HepG2 (cell line): ENCODE measurements around the gene ABCB10. TPM values are rescaled to one million over a fixed set of nuclear protein-coding genes. Genes with fewer than 3 reads are reported as not detected.

Source experiments
- ERF ChIP-seq: IDR thresholded peaks from 2 replicates; pipeline ENCODE4 v1.6.1; 2018; ENCODE audit warnings: missing biosample characterization, missing genetic modification reagents
- GABPB1 ChIP-seq: IDR thresholded peaks from 2 replicates; pipeline ENCODE4 v1.6.1; 2016; ENCODE audit warnings: mild to moderate bottlenecking, missing genetic modification reagents, moderate library complexity, missing compliant biosample characterization
- GATAD2A ChIP-seq: IDR thresholded peaks from 2 replicates; pipeline ENCODE4 v1.6.1; 2016
- IRX3 ChIP-seq: sonication (generic); formaldehyde crosslinking; IDR thresholded peaks from 2 replicates; pipeline ENCODE4 v1.8.1; 2023; ENCODE audit warnings: mild to moderate bottlenecking, low read depth, missing genetic modification reagents, borderline replicate concordance
- JARID2 ChIP-seq: sonication (generic); formaldehyde crosslinking; IDR thresholded peaks from 2 replicates; pipeline ENCODE4 v1.8.1; 2023; ENCODE audit warnings: missing genetic modification reagents, inconsistent platforms; ENCODE audit not compliant: insufficient replicate concordance
- MBD4 ChIP-seq: IDR thresholded peaks from 2 replicates; pipeline ENCODE4 v1.6.1; 2012; ENCODE audit warnings: low read length, inconsistent platforms, borderline replicate concordance
- RAD21 ChIP-seq: fragments of 450-650 bp; formaldehyde crosslinking; IDR thresholded peaks from 2 replicates; pipeline ENCODE4 v1.5.0; 2020; ENCODE audit warnings: mild to moderate bottlenecking
- SMARCC2 ChIP-seq: fragments of 450-650 bp; IDR thresholded peaks from 2 replicates; pipeline ENCODE4 v1.6.1; 2017; ENCODE audit warnings: antibody characterized with exemption, mild to moderate bottlenecking
- SOX6 ChIP-seq, 2 experiments: fragments of 450-650 bp in 1 of 2; sonication (generic) in 1 of 2; formaldehyde crosslinking in 1 of 2; IDR thresholded peaks; 2 replicates each; pipeline versions ENCODE4 v1.4.0 to v1.6.1; 2017 to 2020; ENCODE audit warnings: antibody characterized with exemption in 1 of 2, mild to moderate bottlenecking in 1 of 2, missing genetic modification reagents in 1 of 2
- SRSF1 ChIP-seq: fragments of 200-400 bp; formaldehyde crosslinking; optimal IDR thresholded peaks from 2 replicates; pipeline ENCODE3; 2017; ENCODE audit warnings: mild to moderate bottlenecking, low read depth, low read length, moderate library complexity
- ZC3H13 ChIP-seq: sonication (generic); formaldehyde crosslinking; IDR thresholded peaks from 2 replicates; pipeline ENCODE4 v1.8.1; 2023; ENCODE audit warnings: mild to moderate bottlenecking, missing genetic modification reagents, moderate library complexity
- ZNF24 ChIP-seq: fragments of 450-650 bp; IDR thresholded peaks from 2 replicates; pipeline ENCODE4 v1.6.1; 2017; ENCODE audit warnings: antibody characterized with exemption, mild to moderate bottlenecking
- ZNF569 ChIP-seq: sonication (generic); formaldehyde crosslinking; IDR thresholded peaks from 2 replicates; pipeline ENCODE4 v1.5.0; 2020; ENCODE audit warnings: mild to moderate bottlenecking, missing genetic modification reagents, moderate library complexity, borderline replicate concordance
- ZNF749 ChIP-seq: sonication (generic); formaldehyde crosslinking; IDR thresholded peaks from 2 replicates; pipeline ENCODE4 v1.8.0; 2022; ENCODE audit warnings: mild to moderate bottlenecking, missing genetic modification reagents, moderate library complexity, borderline replicate concordance
- polyA plus RNA-seq, 8 experiments: library from polyadenylated mRNA; depleted of rRNA in 3 of 8; stranded (reverse) in 7 of 8; unstranded in 1 of 8; fragments of >200 nt; fragmentation: Illumina TruSeq in 4 of 8; extraction: Trizol in 4 of 8; gene quantifications; 2 replicates each; pipeline versions ENCODE4 v1.2.1 to v1.2.3, GENCODE V29; 2011 to 2016; ENCODE audit warnings: low read depth in 4 of 8, missing spikeins in 1 of 8, mixed read lengths in 1 of 8; ENCODE audit not compliant: insufficient read depth in 1 of 8
- total RNA-seq, 5 experiments: library from RNA; depleted of rRNA; stranded (reverse); fragments of >200 nt; fragmentation: Illumina TruSeq; extraction: Trizol; gene quantifications; 2 replicates each; pipeline ENCODE4 v1.2.3, GENCODE V29; 2016; ENCODE audit warnings: low read depth in 1 of 5
- TF ChIP-seq, protein P1 (sequence below), 2 experiments: IDR thresholded peaks; 2 replicates each; pipeline ENCODE4 v1.6.1; 2011 to 2012; ENCODE audit warnings: low read length in 2 of 2, borderline replicate concordance in 1 of 2, low read depth in 1 of 2, mild to moderate bottlenecking in 1 of 2, moderate library complexity in 1 of 2
- TF ChIP-seq, protein P2 (sequence below): sonication (generic); formaldehyde crosslinking; IDR thresholded peaks from 2 replicates; pipeline ENCODE4 v1.4.0; 2020; ENCODE audit warnings: missing genetic modification reagents
- TF ChIP-seq, protein P3 (sequence below): sonication (generic); formaldehyde crosslinking; IDR thresholded peaks from 2 replicates; pipeline ENCODE4 v1.4.0; 2020; ENCODE audit warnings: missing genetic modification reagents
- TF ChIP-seq, protein P4 (sequence below): sonication (generic); IDR thresholded peaks from 2 replicates; pipeline ENCODE4 v1.6.1; 2016; ENCODE audit warnings: low read depth, borderline replicate concordance

ABCB10 gene
- total and polyA plus RNA-seq, 2 of the 13 experiments (the other 11 are each of a cell fraction or from before 2014, with no cell fraction given), result 11.2 to 28.9 TPM

DNA sequence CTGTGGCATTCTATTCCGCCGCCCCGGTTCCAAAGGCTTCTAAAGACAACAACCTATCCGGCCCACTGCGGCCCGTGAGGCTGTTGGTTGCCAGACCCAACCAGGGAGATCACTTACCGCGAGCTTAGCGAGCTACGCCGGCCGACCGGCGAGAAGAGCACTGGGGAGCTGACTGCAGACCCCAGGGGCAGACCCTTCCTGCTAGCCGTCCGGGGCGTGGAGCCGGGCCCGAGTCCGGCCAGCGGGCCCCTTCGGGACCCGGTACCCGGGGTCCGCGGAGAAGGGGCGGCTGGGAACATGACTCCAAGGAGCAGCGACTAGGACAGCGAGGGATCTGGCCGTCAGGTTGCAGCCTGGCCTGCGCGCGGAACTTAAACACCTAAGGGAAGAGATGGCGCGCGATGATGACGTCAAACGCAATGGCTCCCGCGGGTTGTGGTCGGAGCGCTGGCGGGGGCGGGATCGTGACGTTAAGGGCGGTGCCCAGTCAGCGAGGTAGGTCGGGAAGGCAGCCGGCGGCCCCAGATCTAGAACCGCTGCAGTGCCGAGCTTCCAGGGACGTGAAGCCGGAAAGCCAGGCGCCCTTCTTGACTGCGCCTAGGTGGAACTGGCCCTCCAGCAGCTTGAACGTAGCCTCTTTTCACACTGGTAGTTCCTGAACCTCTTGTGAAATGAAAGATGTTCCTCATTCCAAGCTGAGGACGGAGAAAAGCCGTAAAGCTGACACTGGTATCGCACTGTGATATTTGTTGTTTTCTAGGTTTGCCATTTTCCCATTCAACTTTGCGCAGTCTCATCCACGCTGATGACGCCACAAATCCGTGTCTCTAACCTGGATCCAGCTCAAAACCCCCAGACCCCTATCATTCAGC is 50.3 kb downstream of the ABCB10 start, which contains the start of gene NUP133 (continued):
- TF ChIP-seq, protein P1, sequence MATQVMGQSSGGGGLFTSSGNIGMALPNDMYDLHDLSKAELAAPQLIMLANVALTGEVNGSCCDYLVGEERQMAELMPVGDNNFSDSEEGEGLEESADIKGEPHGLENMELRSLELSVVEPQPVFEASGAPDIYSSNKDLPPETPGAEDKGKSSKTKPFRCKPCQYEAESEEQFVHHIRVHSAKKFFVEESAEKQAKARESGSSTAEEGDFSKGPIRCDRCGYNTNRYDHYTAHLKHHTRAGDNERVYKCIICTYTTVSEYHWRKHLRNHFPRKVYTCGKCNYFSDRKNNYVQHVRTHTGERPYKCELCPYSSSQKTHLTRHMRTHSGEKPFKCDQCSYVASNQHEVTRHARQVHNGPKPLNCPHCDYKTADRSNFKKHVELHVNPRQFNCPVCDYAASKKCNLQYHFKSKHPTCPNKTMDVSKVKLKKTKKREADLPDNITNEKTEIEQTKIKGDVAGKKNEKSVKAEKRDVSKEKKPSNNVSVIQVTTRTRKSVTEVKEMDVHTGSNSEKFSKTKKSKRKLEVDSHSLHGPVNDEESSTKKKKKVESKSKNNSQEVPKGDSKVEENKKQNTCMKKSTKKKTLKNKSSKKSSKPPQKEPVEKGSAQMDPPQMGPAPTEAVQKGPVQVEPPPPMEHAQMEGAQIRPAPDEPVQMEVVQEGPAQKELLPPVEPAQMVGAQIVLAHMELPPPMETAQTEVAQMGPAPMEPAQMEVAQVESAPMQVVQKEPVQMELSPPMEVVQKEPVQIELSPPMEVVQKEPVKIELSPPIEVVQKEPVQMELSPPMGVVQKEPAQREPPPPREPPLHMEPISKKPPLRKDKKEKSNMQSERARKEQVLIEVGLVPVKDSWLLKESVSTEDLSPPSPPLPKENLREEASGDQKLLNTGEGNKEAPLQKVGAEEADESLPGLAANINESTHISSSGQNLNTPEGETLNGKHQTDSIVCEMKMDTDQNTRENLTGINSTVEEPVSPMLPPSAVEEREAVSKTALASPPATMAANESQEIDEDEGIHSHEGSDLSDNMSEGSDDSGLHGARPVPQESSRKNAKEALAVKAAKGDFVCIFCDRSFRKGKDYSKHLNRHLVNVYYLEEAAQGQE (IDR thresholded peaks at IDR 0.05; ENCODE audit: borderline replicate concordance in 1 of 2, low read depth in 1 of 2, low read length in 2 of 2), result peak in 1 of 2 experiments; percentile 61; a peak in 1 of 4 replicates
- TF ChIP-seq MBD4 (no peak), ZC3H13 (CRISPR knock-in tag) (peak; percentile 44; the same call in 1 of the 2 replicates), ERF (peak; percentile 69), JARID2 (no peak), IRX3 (0 out of 2 replicates have a peak, but pooled peaks have one; percentile 22), SOX6 (IDR thresholded peaks at IDR 0.05) (no peak), SOX6 (CRISPR knock-in tag; IDR thresholded peaks at IDR 0.05) (peak; percentile 66), ZNF24 (no peak), GABPB1 (CRISPR knock-in tag) (peak; percentile 88), ZNF569 (CRISPR knock-in tag) (no peak), ZNF749 (CRISPR knock-in tag) (no peak), SMARCC2 (no peak), SRSF1 (no peak), GATAD2A (CRISPR knock-in tag) (no peak; the same call in none of the 2 replicates), RAD21 (CRISPR knock-in tag) (no peak)
- TF ChIP-seq, protein P2, sequence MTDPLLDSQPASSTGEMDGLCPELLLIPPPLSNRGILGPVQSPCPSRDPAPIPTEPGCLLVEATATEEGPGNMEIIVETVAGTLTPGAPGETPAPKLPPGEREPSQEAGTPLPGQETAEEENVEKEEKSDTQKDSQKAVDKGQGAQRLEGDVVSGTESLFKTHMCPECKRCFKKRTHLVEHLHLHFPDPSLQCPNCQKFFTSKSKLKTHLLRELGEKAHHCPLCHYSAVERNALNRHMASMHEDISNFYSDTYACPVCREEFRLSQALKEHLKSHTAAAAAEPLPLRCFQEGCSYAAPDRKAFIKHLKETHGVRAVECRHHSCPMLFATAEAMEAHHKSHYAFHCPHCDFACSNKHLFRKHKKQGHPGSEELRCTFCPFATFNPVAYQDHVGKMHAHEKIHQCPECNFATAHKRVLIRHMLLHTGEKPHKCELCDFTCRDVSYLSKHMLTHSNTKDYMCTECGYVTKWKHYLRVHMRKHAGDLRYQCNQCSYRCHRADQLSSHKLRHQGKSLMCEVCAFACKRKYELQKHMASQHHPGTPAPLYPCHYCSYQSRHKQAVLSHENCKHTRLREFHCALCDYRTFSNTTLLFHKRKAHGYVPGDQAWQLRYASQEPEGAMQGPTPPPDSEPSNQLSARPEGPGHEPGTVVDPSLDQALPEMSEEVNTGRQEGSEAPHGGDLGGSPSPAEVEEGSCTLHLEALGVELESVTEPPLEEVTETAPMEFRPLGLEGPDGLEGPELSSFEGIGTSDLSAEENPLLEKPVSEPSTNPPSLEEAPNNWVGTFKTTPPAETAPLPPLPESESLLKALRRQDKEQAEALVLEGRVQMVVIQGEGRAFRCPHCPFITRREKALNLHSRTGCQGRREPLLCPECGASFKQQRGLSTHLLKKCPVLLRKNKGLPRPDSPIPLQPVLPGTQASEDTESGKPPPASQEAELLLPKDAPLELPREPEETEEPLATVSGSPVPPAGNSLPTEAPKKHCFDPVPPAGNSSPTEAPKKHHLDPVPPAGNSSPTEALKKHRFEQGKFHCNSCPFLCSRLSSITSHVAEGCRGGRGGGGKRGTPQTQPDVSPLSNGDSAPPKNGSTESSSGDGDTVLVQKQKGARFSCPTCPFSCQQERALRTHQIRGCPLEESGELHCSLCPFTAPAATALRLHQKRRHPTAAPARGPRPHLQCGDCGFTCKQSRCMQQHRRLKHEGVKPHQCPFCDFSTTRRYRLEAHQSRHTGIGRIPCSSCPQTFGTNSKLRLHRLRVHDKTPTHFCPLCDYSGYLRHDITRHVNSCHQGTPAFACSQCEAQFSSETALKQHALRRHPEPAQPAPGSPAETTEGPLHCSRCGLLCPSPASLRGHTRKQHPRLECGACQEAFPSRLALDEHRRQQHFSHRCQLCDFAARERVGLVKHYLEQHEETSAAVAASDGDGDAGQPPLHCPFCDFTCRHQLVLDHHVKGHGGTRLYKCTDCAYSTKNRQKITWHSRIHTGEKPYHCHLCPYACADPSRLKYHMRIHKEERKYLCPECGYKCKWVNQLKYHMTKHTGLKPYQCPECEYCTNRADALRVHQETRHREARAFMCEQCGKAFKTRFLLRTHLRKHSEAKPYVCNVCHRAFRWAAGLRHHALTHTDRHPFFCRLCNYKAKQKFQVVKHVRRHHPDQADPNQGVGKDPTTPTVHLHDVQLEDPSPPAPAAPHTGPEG, result no peak
- TF ChIP-seq, protein P3, sequence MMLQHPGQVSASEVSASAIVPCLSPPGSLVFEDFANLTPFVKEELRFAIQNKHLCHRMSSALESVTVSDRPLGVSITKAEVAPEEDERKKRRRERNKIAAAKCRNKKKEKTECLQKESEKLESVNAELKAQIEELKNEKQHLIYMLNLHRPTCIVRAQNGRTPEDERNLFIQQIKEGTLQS (CRISPR knock-in tag), result 0 out of 2 replicates have a peak, but pooled peaks have one; percentile 7
- TF ChIP-seq, protein P4, sequence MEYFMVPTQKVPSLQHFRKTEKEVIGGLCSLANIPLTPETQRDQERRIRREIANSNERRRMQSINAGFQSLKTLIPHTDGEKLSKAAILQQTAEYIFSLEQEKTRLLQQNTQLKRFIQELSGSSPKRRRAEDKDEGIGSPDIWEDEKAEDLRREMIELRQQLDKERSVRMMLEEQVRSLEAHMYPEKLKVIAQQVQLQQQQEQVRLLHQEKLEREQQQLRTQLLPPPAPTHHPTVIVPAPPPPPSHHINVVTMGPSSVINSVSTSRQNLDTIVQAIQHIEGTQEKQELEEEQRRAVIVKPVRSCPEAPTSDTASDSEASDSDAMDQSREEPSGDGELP, result 0 out of 2 replicates have a peak, but pooled peaks have one; percentile 29
